K562 (cell line): ENCODE data around the gene ARMC12.

ENCODE experiments used
- ELF4 ChIP-seq: fragments of 450-650 bp; formaldehyde crosslinking; IDR thresholded peaks from 2 replicates; pipeline ENCODE4 v1.4.0; 2022; ENCODE audit warnings: missing genetic modification characterization
- POLR3A ChIP-seq: IDR thresholded peaks from 2 replicates; pipeline ENCODE4 v1.6.1; 2011; ENCODE audit warnings: borderline replicate concordance, mild to moderate bottlenecking, moderate library complexity; ENCODE audit not compliant: insufficient read length, insufficient read depth; ENCODE audit errors: extremely low read depth
- RAD21 ChIP-seq, 2 experiments: fragments of 250-450 bp in 1 of 2; fragments of 450-650 bp in 1 of 2; sonication (Bioruptor Pico) in 1 of 2; formaldehyde crosslinking in 1 of 2; IDR thresholded peaks in 1 of 2; conservative IDR thresholded peaks in 1 of 2; 2 replicates each; pipeline versions ENCODE4 v1.4.0 to v1.8.0; 2020 to 2022; ENCODE audit warnings: mild to moderate bottlenecking in 2 of 2, moderate library complexity in 1 of 2
- RFX5 ChIP-seq: IDR thresholded peaks from 2 replicates; pipeline ENCODE4 v1.6.1; 2011; ENCODE audit warnings: low read depth, mild to moderate bottlenecking, improper control_type of control experiment, low read length
- SMAD3 ChIP-seq: fragments of 450-650 bp; formaldehyde crosslinking; conservative IDR thresholded peaks from 2 replicates; pipeline ENCODE4 v1.4.0; 2020; ENCODE audit warnings: mild to moderate bottlenecking
- TF ChIP-seq, protein P1 (sequence below), 2 experiments: IDR thresholded peaks; 2 replicates each; pipeline ENCODE4 v1.6.1; 2011; ENCODE audit warnings: borderline replicate concordance in 1 of 2, control low read depth in 1 of 2, low read depth in 1 of 2, low read length in 1 of 2, mild to moderate bottlenecking in 1 of 2, mixed read lengths in 1 of 2, moderate library complexity in 1 of 2; ENCODE audit not compliant: insufficient read depth in 1 of 2, insufficient read length in 1 of 2, poor library complexity in 1 of 2, severe bottlenecking in 1 of 2; ENCODE audit errors: extremely low read depth in 1 of 2
- TF ChIP-seq, protein P2 (sequence below): IDR thresholded peaks from 2 replicates; pipeline ENCODE4 v1.6.1; 2012; ENCODE audit warnings: low read depth, low read length, improper control_type of control experiment, borderline replicate concordance

DNA sequence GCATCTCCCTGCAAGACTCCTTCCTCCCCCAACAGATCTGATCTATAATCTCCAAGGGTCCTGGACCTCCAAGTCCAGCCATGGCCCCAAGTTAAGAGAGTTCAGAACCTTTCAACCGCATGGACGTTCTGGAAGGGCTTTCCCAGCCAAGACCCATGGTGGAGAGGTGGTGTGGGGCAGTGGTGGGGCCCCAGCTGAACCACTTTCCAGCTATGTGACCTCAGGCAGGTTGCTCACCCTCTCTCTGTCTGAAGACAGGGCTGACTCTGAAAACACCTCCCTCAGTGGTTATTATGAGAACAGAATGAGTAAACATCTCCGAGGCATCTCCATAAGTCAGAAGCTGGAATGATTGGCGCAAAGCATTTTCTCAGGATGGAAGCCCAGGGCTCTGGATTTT is 59.4 kb downstream of the ARMC12 start:
- TF ChIP-seq RAD21 (CRISPR knock-in tag; conservative IDR thresholded peaks at IDR 0.05 in 1 of 2, IDR thresholded peaks at IDR 0.05 in 1 of 2): no peak
- no peak for TF ChIP-seq POLR3A
- TF ChIP-seq ELF4 (CRISPR knock-in tag): no peak
- TF ChIP-seq, protein P1, sequence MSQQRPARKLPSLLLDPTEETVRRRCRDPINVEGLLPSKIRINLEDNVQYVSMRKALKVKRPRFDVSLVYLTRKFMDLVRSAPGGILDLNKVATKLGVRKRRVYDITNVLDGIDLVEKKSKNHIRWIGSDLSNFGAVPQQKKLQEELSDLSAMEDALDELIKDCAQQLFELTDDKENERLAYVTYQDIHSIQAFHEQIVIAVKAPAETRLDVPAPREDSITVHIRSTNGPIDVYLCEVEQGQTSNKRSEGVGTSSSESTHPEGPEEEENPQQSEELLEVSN (IDR thresholded peaks at IDR 0.05; ENCODE audit: borderline replicate concordance in 1 of 2, extremely low read depth in 1 of 2, insufficient read depth in 1 of 2, insufficient read length in 1 of 2, low read depth in 1 of 2, low read length in 1 of 2, poor library complexity in 1 of 2, severe bottlenecking in 1 of 2): no peak
- TF ChIP-seq RFX5: no peak
- no peak for TF ChIP-seq SMAD3 (CRISPR knock-in tag)
- TF ChIP-seq, protein P2, sequence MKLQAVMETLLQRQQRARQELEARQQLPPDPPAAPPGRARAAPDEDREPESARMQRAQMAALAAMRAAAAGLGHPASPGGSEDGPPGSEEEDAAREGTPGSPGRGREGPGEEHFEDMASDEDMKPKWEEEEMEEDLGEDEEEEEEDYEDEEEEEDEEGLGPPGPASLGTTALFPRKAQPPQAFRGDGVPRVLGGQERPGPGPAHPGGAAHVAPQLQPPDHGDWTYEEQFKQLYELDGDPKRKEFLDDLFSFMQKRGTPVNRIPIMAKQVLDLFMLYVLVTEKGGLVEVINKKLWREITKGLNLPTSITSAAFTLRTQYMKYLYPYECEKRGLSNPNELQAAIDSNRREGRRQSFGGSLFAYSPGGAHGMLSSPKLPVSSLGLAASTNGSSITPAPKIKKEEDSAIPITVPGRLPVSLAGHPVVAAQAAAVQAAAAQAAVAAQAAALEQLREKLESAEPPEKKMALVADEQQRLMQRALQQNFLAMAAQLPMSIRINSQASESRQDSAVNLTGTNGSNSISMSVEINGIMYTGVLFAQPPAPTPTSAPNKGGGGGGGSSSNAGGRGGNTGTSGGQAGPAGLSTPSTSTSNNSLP: no peak
